Transverse colon (tissue), 4 donors: ENCODE measurements around the gene TMEM119. TPM values are rescaled to one million over a fixed set of nuclear protein-coding genes. Genes with fewer than 3 reads are reported as not detected.
A peak's percentile ranks its signal among the peaks of the same experiment; 100 is the strongest.
"Not testable (repeated sequence)": the region's sequence is repeated elsewhere in the genome, so short reads cannot be mapped to it uniquely, and the experiment has no call there.

Experiments used
- DNase-seq: peaks from one replicate; pipeline ENCODE4 v3.0.0-alpha.2; 2019
- H3K27ac ChIP-seq, 4 donors: fragments of 200-600 bp; sonication (generic); 2 replicates each; pipeline ENCODE4 v1.5.1; 2016 to 2018; ENCODE audit warnings: inconsistent platforms in 4 of 4
- H3K27me3 ChIP-seq: fragments of 200-600 bp; sonication (generic); 2 replicates; pipeline ENCODE4 v1.5.1; 2017; ENCODE audit warnings: inconsistent platforms
- H3K36me3 ChIP-seq, 4 donors: fragments of 200-600 bp; sonication (generic); 2 replicates each; pipeline ENCODE4 v1.5.1; 2017 to 2019; ENCODE audit warnings: inconsistent platforms in 4 of 4
- H3K4me1 ChIP-seq, 4 donors: fragments of 200-600 bp; sonication (generic); 2 replicates each; pipeline ENCODE4 v1.5.1; 2017 to 2020; ENCODE audit warnings: inconsistent platforms in 4 of 4
- H3K4me3 ChIP-seq, 4 donors: fragments of 200-600 bp; sonication (generic); 1 replicate in 1 of 4; 2 replicates in 3 of 4; pipeline versions ENCODE4 v1.5.1 to v1.6.1; 2017 to 2019; ENCODE audit warnings: inconsistent platforms in 4 of 4
- H3K9me3 ChIP-seq, 2 donors: fragments of 200-600 bp; sonication (generic); 2 replicates each; pipeline ENCODE4 v1.5.1; 2017 to 2019; ENCODE audit warnings: inconsistent platforms in 2 of 2
- EP300 ChIP-seq: sonication (generic); formaldehyde crosslinking; IDR thresholded peaks from one replicate; pipeline ENCODE4 v1.6.1; 2017; ENCODE audit warnings: antibody characterized with exemption, low read depth
- POLR2A ChIP-seq: fragments of 450-650 bp; IDR thresholded peaks from one replicate; pipeline ENCODE4 v1.6.1; 2016; ENCODE audit warnings: antibody characterized with exemption, mild to moderate bottlenecking, moderate library complexity
- POLR2AphosphoS5 ChIP-seq, 3 donors: sonication (generic); formaldehyde crosslinking; IDR thresholded peaks; one replicate each; pipeline ENCODE4 v1.6.1; 2016; ENCODE audit warnings: antibody characterized with exemption in 3 of 3
- WGBS, 2 donors: methylation state at CpG; one replicate each; pipeline ENCODE4 v1.1.5; 2018; ENCODE audit warnings: low coverage in 1 of 2; 5-methylcytosine and 5-hydroxymethylcytosine counted together
- in situ Hi-C, 4 donors: fragments of 200-750 bp; cut with MboI; loops; one replicate each; pipeline versions ENCODE4 v1.15.0 to v1.15.1; 2017; ENCODE audit warnings: low sequenced_read_pairs in 3 of 4, low pct_ligation_motif_present in 1 of 4, low pct_unique_long_range_greater_than_20kb in 1 of 4
- intact Hi-C: fragments of 100-400 bp; cut with DNase I; formaldehyde crosslinking; loops from one replicate; pipeline ENCODE4 v1.15.1; 2023; ENCODE audit warnings: low total_unique reads
- total RNA-seq, 4 donors: library from RNA; depleted of rRNA; stranded (reverse); fragments of >200 nt; gene quantifications; one replicate each; pipeline ENCODE4 v1.1.0, GENCODE V29; 2016
- TF ChIP-seq, protein P1 (sequence below), 5 experiments: fragments of 200-600 bp in 3 of 5; fragments of 450-650 bp in 2 of 5; sonication (generic) in 3 of 5; IDR thresholded peaks; 1 replicate in 2 of 5; 2 replicates in 3 of 5; pipeline ENCODE4 v1.5.1; 2016 to 2017; ENCODE audit warnings: antibody characterized with exemption in 5 of 5, inconsistent platforms in 3 of 5, mild to moderate bottlenecking in 2 of 5, moderate library complexity in 1 of 5

TMEM119 gene
- total RNA-seq, 4 donors from 2014 or later: 3.3 to 18.3 (median 9.7) TPM

DNA sequence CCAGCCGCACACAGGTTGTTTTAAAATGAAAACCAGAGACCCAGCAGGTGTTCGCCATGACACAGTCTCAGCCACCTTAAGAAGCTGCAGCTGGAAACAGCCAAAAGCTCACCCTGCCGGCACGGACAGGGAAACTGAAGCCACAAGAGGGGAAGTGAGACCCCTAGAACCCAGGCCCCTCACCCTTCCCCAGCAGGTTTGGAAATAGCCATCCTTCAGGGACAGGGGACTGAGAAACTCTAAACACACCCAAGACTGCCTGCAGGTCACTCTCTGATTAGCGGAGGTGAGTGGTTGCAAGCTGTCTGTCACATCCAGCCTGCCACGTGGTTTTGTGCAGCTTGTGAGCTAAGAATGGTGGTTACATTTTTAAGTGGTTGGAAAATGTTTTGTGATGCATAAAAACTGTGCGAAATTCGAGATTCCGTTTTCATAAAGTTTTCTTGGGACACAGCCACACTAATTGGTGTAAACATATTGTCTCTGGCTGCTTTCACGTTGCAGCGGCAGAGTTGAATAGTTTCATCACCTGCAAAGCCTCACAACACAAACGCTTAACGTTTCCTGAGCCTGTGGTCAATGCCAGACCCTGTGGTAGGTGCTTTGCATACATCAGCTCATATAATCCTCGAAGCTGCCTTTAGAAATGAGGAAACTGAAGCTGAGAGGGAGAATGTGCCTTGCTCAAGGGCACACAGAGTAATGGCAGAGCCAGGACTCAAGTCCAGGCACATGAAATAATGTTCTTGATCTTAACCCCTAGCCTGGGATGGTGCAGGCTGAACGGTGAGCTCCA is 37.5 kb upstream of the TMEM119 start:
- Histone ChIP-seq H3K27ac (peak overlapping the region; percentile 69 to 77 (median 76)), H3K4me3 (no peak overlapping the region), H3K9me3 (no peaks in the 10 kb centered on the region), H3K4me1 (peaks cover 8 to 43% (median 23%) of the 10 kb centered on the region in 4 donors), H3K27me3 (no peaks in the 10 kb centered on the region), H3K36me3 (no peaks in the 10 kb centered on the region)
- peak; percentile 71 for DNase-seq
- in situ Hi-C loops (no loop called here), intact Hi-C loops (no loop called here)
- WGBS, 2 donors: 42 to 54% methylated on average over 7 to 15 of the region's 15 CpGs
- TF ChIP-seq POLR2AphosphoS5 (IDR thresholded peaks at IDR 0.05): peak in 2 of 3 donors; percentile 60 to 94
- TF ChIP-seq, protein P1, sequence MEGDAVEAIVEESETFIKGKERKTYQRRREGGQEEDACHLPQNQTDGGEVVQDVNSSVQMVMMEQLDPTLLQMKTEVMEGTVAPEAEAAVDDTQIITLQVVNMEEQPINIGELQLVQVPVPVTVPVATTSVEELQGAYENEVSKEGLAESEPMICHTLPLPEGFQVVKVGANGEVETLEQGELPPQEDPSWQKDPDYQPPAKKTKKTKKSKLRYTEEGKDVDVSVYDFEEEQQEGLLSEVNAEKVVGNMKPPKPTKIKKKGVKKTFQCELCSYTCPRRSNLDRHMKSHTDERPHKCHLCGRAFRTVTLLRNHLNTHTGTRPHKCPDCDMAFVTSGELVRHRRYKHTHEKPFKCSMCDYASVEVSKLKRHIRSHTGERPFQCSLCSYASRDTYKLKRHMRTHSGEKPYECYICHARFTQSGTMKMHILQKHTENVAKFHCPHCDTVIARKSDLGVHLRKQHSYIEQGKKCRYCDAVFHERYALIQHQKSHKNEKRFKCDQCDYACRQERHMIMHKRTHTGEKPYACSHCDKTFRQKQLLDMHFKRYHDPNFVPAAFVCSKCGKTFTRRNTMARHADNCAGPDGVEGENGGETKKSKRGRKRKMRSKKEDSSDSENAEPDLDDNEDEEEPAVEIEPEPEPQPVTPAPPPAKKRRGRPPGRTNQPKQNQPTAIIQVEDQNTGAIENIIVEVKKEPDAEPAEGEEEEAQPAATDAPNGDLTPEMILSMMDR (IDR thresholded peaks at IDR 0.05): no peak
- TF ChIP-seq POLR2A: peak; percentile 59

DNA sequence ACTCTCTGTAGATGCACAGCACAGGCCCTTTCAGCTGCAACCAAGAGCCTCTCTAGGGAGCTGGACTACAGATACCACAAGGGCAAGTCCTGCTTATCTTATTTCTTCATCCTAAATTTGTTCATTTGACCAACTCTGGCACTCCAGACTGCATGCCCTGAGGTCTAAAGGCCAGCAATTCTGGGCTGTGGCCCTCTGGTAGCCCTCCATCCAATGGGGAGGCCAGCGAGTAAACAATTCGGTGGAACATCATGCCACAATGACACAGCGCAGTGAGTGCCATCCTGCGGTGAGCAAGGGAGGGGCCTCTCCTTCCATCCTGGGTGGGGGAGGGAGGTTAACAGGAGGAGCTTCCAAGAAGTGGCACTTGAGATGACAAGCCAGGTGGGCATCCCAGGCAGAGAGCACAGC is 36.5 kb upstream of the TMEM119 start:
- Histone ChIP-seq H3K36me3 (no peaks in the 10 kb centered on the region), H3K9me3 (no peaks in the 10 kb centered on the region), H3K4me1 (peaks cover 8 to 52% (median 27%) of the 10 kb centered on the region in 4 donors), H3K4me3 (no peak overlapping the region), H3K27me3 (no peaks in the 10 kb centered on the region), H3K27ac (peak overlapping the region; percentile 69 to 77 (median 76))
- in situ Hi-C loops: no loop called here
- 33 to 73% methylated on average over 3 to 4 of the region's 4 CpGs for WGBS, 2 donors
- DNase-seq: peak; percentile 55
- peak in 1 of 3 donors; percentile 22 for TF ChIP-seq POLR2AphosphoS5 (IDR thresholded peaks at IDR 0.05)
- no peak for TF ChIP-seq EP300
- TF ChIP-seq POLR2A: no peak
- TF ChIP-seq, protein P1 (IDR thresholded peaks at IDR 0.05): no peak
- intact Hi-C loops: loop anchor here (5.0 kb wide), 1 partner anchor 1228 kb away; no protein-coding TSS in a partner anchor

DNA sequence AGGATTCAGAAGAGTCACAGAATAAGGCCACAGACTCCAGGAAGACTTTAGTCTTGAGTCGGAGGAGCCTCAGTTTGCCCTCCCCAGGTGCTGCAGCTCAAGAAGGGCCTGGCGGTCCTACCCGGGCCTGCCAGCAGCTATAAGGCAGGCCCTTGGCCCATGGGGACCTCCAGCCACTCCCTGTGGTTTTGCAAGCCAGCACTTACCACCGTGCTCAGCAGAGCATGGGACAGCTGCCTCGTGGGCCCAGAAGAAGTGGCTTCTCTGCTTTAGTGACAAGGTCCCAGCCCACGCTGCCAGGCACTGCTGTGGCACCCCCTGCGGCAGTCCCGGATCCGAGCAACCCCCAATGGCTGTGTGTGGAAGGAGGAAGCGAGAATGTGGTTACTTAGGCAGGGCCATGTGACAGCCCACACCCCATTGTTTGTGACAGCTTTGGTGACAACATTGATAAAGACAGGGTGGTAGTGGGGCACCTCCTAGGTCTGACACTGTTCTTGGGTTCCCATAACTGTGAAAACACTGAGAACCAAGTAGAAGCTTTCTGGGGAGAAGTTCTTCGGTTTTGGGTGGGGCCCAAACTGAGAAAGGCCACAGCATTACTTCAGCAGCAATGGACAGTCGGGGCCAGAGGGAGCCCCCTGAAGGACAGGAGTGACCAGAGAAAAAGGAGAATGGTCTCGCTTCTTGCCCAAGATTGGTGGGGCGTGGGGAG is 35.8 kb upstream of the TMEM119 start, which contains the start of gene SELPLG:
TSS of gene SELPLG (minus strand) at position 361 of the 715 bp plus-strand sequence. CDS start 9,587 bp downstream, outside the sequence.
- H3K27ac ChIP-seq: peak within 1 kb of the TSS; percentile 69 to 77 (median 76)
- whole genome bisulfite sequencing, 2 donors: 60% methylated on average over 14 of the region's 14 CpGs; no CpG with 5 or more reads in 1 of the 2 donors
- in situ Hi-C loops: no loop called here
- intact Hi-C loops: loop anchor here (5.0 kb wide), 1 partner anchor 1229 kb away; no protein-coding TSS in a partner anchor
- TF ChIP-seq POLR2A (peak; percentile 51), EP300 (no peak), POLR2AphosphoS5 (IDR thresholded peaks at IDR 0.05) (peak; percentile 62 to 73 (median 63))
- TF ChIP-seq, protein P1 (IDR thresholded peaks at IDR 0.05): peak in 1 of 5 experiments; percentile 9
- peaks cover 9 to 52% (median 28%) of the 10 kb centered on the region in 4 donors for H3K4me1 ChIP-seq
- DNase-seq: peak; percentile 84
- H3K27me3 ChIP-seq: no peaks in the 10 kb centered on the region
- no peaks in the 10 kb centered on the region for H3K9me3 ChIP-seq
- peak within 1 kb of the TSS in 3 of 4 donors; percentile 16 to 41 (median 17) for H3K4me3 ChIP-seq
- no peaks in the 10 kb centered on the region for H3K36me3 ChIP-seq

DNA sequence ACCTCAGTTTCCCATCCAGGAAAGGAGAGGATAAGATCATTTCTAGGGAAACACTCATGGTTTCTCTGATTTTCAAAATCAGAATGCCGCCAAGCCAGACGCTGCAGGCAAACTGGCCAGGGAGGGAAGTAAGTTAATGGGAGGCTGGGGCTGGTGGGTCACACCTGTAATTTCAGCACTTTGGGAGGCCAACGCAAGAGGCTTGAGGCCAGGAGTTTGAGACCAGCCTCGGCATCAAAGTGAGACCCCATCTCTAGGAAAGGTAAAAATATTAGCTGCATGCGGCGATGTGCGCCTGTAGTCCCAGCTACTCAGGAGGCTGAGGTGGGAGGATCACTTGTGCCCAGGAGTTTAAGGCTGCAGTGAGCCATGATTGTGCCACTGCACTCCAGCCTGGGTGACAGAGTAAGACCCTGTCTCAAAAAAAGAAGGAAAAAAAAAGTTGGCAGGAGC is 35.2 kb upstream of the TMEM119 start:
- TF ChIP-seq, protein P1 (IDR thresholded peaks at IDR 0.05): no peak
- no peak for TF ChIP-seq POLR2A
- TF ChIP-seq EP300: no peak
- TF ChIP-seq POLR2AphosphoS5 (IDR thresholded peaks at IDR 0.05): no peak
- intact Hi-C loops (loop anchor here (5.0 kb wide), 1 partner anchor 1229 kb away; no protein-coding TSS in a partner anchor), in situ Hi-C loops (no loop called here)
- peak overlapping the region in 3 of 4 donors; percentile 16 to 41 (median 17) for H3K4me3 ChIP-seq
- 93 to 100% methylated on average over 1 to 7 of the region's 7 CpGs for WGBS, 2 donors
- no peaks in the 10 kb centered on the region for H3K9me3 ChIP-seq
- H3K36me3 ChIP-seq: no peaks in the 10 kb centered on the region
- DNase-seq: no peak
- peak overlapping the region; percentile 69 to 77 (median 76) for H3K27ac ChIP-seq
- no peaks in the 10 kb centered on the region for H3K27me3 ChIP-seq
- peaks cover 12 to 52% (median 25%) of the 10 kb centered on the region in 4 donors for H3K4me1 ChIP-seq

DNA sequence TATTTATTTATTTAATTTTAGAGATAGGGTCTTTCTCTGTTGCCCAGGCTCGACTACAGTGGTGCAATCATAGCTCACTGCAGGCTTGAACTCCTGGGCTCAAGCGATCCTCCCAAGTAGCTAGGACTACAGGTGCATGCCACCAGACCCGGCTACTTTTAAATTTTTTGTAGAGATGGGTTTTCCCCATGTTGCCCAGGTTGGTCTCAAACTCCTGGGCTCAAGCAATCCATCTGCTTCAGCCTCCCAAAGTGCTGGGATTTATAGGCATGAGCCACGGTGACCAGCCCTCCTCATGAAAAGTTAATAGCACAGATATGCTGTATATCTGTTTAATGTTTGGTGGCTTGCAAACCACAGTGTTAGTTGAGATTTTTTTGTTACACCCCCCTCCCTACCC is 33.4 kb upstream of the TMEM119 start:
- H3K36me3 ChIP-seq, in situ Hi-C loops, H3K9me3 ChIP-seq, H3K27me3 ChIP-seq, H3K4me3 ChIP-seq, DNase-seq: not testable (repeated sequence)
- Histone ChIP-seq H3K4me1 (peaks cover 8 to 54% (median 22%) of the 10 kb centered on the region in 4 donors), H3K27ac (peak overlapping the region; percentile 63 to 76 (median 68))
- intact Hi-C loops: loop anchor here (5.0 kb wide), 1 partner anchor 1231 kb away; no protein-coding TSS in a partner anchor
- 80 to 100% methylated on average over 3 to 4 of the region's 4 CpGs for WGBS, 2 donors
